A549 (cell line): ENCODE data around the gene SAG.
A peak's percentile ranks its signal among the peaks of the same experiment; 100 is the strongest.

Experiments
- BHLHE40 ChIP-seq: IDR thresholded peaks from 2 replicates; pipeline ENCODE4 v1.6.1; 2012; ENCODE audit warnings: low read depth, low read length, inconsistent platforms
- CTCF ChIP-seq: fragments of >200 bp; sonication (Bioruptor Twin); formaldehyde crosslinking; IDR thresholded peaks from 3 replicates; pipeline ENCODE4 v1.5.1; 2016
- EP300 ChIP-seq, 2 experiments: fragments of >200 bp; sonication (Bioruptor Twin); formaldehyde crosslinking; IDR thresholded peaks; 2 replicates in 1 of 2; 3 replicates in 1 of 2; pipeline ENCODE4 v1.6.1; 2016 to 2017
- MAZ ChIP-seq: fragments of 150-350 bp; IDR thresholded peaks from 2 replicates; pipeline ENCODE4 v1.6.1; 2014; ENCODE audit warnings: antibody characterized with exemption, low read depth, low read length, borderline replicate concordance
- MYC ChIP-seq: IDR thresholded peaks from 2 replicates; pipeline ENCODE4 v1.6.1; 2012; ENCODE audit warnings: mild to moderate bottlenecking, inconsistent platforms, low read length, improper control_type of control experiment, borderline replicate concordance
- NFE2L2 ChIP-seq: fragments of 150-350 bp; conservative IDR thresholded peaks from 2 replicates; pipeline ENCODE4 v1.6.1; 2014; ENCODE audit warnings: low read length
- POLR2A ChIP-seq: IDR thresholded peaks from 2 replicates; pipeline ENCODE4 v1.6.1; 2012; ENCODE audit warnings: mild to moderate bottlenecking, low read length
- RCOR1 ChIP-seq: fragments of 150-350 bp; IDR thresholded peaks from 2 replicates; pipeline ENCODE4 v1.6.1; 2014; ENCODE audit warnings: antibody characterized with exemption, low read length, low read depth
- REST ChIP-seq: fragments of 200-600 bp; sonication (generic); IDR thresholded peaks from 2 replicates; pipeline ENCODE4 v1.6.1; 2016; ENCODE audit warnings: antibody characterized with exemption, mild to moderate bottlenecking, moderate library complexity
- RNF2 ChIP-seq: fragments of 200-600 bp; sonication (generic); IDR thresholded peaks from 2 replicates; pipeline ENCODE4 v1.6.1; 2016; ENCODE audit warnings: low read depth, mild to moderate bottlenecking, antibody characterized with exemption, moderate library complexity, borderline replicate concordance
- ZNF302 ChIP-seq: fragments of 250-450 bp; sonication (Bioruptor Pico); IDR thresholded peaks from 2 replicates; pipeline ENCODE4 v1.9.0; 2021; ENCODE audit warnings: inconsistent platforms, mild to moderate bottlenecking, moderate library complexity

GRCh38 chr2:233386382-233387041 is 78.9 kb downstream of the SAG start:
- peak; percentile 33 to 85; a peak in 3 of 5 replicates for TF ChIP-seq EP300 (IDR thresholded peaks at IDR 0.05)
- TF ChIP-seq CTCF, result no peak
- TF ChIP-seq POLR2A, result no peak
- TF ChIP-seq RCOR1, result no peak
- TF ChIP-seq ZNF302 (CRISPR knock-in tag), result no peak
- TF ChIP-seq NFE2L2, result no peak
- no peak for TF ChIP-seq MAZ
- TF ChIP-seq MYC, result no peak
- no peak for TF ChIP-seq RNF2
- no peak for TF ChIP-seq BHLHE40
- TF ChIP-seq REST, result no peak
